Ramos (cell line): ENCODE measurements around the gene RTF1.
"Not testable (repeated sequence)": the region's sequence is repeated elsewhere in the genome, so short reads cannot be mapped to it uniquely, and the experiment has no call there.

ENCODE experiments used
- in situ Hi-C: fragments of 300-500 bp; cut with MboI; formaldehyde crosslinking; loops from one replicate; pipeline ENCODE4 v1.14.3; 2022; ENCODE audit warnings: low sequenced_read_pairs; ENCODE audit not compliant: unreplicated experiment

Gene RTF1

GRCh38 chr15:41435037-41435786 lies 18.3 kb downstream of the RTF1 start:
- in situ Hi-C loops, result no loop called here

- in situ Hi-C loops, result no loop called here
Measured at GRCh38 chr15:41437448-41437847, 20.6 kb downstream of the RTF1 start.

- in situ Hi-C loops, result no loop called here
Measured at GRCh38 chr15:41438206-41438605, 21.3 kb downstream of the RTF1 start.

- in situ Hi-C loops, result not testable (repeated sequence)
Measured at GRCh38 chr15:41438745-41439144, 21.9 kb downstream of the RTF1 start.

GRCh38 chr15:41443275-41443674 lies 26.4 kb downstream of the RTF1 start:
- in situ Hi-C loops, result no loop called here

GRCh38 chr15:41445399-41445798 lies 28.5 kb downstream of the RTF1 start:
- in situ Hi-C loops, result no loop called here

- in situ Hi-C loops, result no loop called here
Measured at GRCh38 chr15:41462084-41462795, 45.3 kb downstream of the RTF1 start.

- in situ Hi-C loops, result no loop called here
Measured at GRCh38 chr15:41464889-41465580, 48.1 kb downstream of the RTF1 start.

- in situ Hi-C loops, result no loop called here
Measured at GRCh38 chr15:41465822-41466421, 49.0 kb downstream of the RTF1 start.

GRCh38 chr15:41466711-41467110 lies 49.8 kb downstream of the RTF1 start:
- in situ Hi-C loops, result no loop called here

- in situ Hi-C loops, result not testable (repeated sequence)
Measured at GRCh38 chr15:41469644-41470043, 52.7 kb downstream of the RTF1 start.

- in situ Hi-C loops, result no loop called here
Measured at GRCh38 chr15:41473418-41473817, 56.5 kb downstream of the RTF1 start.

- in situ Hi-C loops, result no loop called here
Measured at GRCh38 chr15:41474436-41474835, 57.5 kb downstream of the RTF1 start.

GRCh38 chr15:41474941-41475340 lies 58.0 kb downstream of the RTF1 start:
- in situ Hi-C loops, result no loop called here

GRCh38 chr15:41476416-41477048 lies 59.6 kb downstream of the RTF1 start:
- in situ Hi-C loops, result no loop called here

- in situ Hi-C loops, result no loop called here
Measured at GRCh38 chr15:41480396-41481140, 63.7 kb downstream of the RTF1 start.

- in situ Hi-C loops, result no loop called here
Measured at GRCh38 chr15:41482110-41482877, 65.4 kb downstream of the RTF1 start.

- in situ Hi-C loops, result no loop called here
Measured at GRCh38 chr15:41483115-41483514, 66.2 kb downstream of the RTF1 start.

- in situ Hi-C loops, result no loop called here
Measured at GRCh38 chr15:41483519-41483918, 66.6 kb downstream of the RTF1 start.
